Neural cell (in vitro differentiated cells): ENCODE data around the gene IRS1. TPM values are rescaled to one million over a fixed set of nuclear protein-coding genes. Genes with fewer than 3 reads are reported as not detected.

Experiments used
- H2AFZ ChIP-seq: fragments of 200-600, 300-800 bp; sonication (generic), shearing (Covaris generic); 2 replicates; pipeline ENCODE4 v1.6.0; 2014; ENCODE audit warnings: low read depth, mild to moderate bottlenecking, antibody characterized with exemption, low read length, moderate library complexity
- H3F3A ChIP-seq: fragments of 200-600 bp; shearing (Covaris generic); 2 replicates; pipeline ENCODE4 v1.6.1; 2016; ENCODE audit warnings: mild to moderate bottlenecking, moderate library complexity, mixed read lengths, antibody characterized with exemption, low read length; ENCODE audit not compliant: insufficient read depth, poor library complexity, severe bottlenecking
- H3K27ac ChIP-seq: fragments of 200-600, 300-800 bp; sonication (generic), shearing (Covaris generic); 2 replicates; pipeline ENCODE4 v1.5.1; 2014; ENCODE audit warnings: mild to moderate bottlenecking, low read length, moderate library complexity
- H3K27me3 ChIP-seq: fragments of 300-800, 200-600 bp; sonication (generic), shearing (Covaris generic); 2 replicates; pipeline ENCODE4 v1.6.0; 2014; ENCODE audit warnings: mild to moderate bottlenecking, low read depth, low read length, moderate library complexity; ENCODE audit not compliant: insufficient read depth
- H3K36me3 ChIP-seq: fragments of 300-800, 200-600 bp; sonication (generic), shearing (Covaris generic); 2 replicates; pipeline ENCODE4 v1.5.1; 2014; ENCODE audit warnings: mild to moderate bottlenecking, antibody characterized with exemption, low read length, moderate library complexity; ENCODE audit not compliant: insufficient read depth
- H3K4me2 ChIP-seq: fragments of 300-800, 200-600 bp; sonication (generic), shearing (Covaris generic); 2 replicates; pipeline ENCODE4 v1.6.0; 2014; ENCODE audit warnings: mild to moderate bottlenecking, low read length
- H3K4me3 ChIP-seq: fragments of 300-800, 200-600 bp; sonication (generic), shearing (Covaris generic); 2 replicates; pipeline ENCODE4 v1.5.1; 2014; ENCODE audit warnings: mild to moderate bottlenecking, low read length, moderate library complexity
- H3K79me2 ChIP-seq: fragments of 200-600 bp; shearing (Covaris generic); replicated peaks from 2 replicates; pipeline ENCODE4 v1.6.0; 2014; ENCODE audit warnings: mild to moderate bottlenecking, low read length, moderate library complexity; ENCODE audit not compliant: insufficient read depth
- H3K9ac ChIP-seq: fragments of 300-800, 200-600 bp; sonication (generic), shearing (Covaris generic); 2 replicates; pipeline ENCODE4 v1.6.1; 2016; ENCODE audit warnings: mild to moderate bottlenecking, low read length, mixed read lengths
- H3K9me2 ChIP-seq: fragments of 200-600 bp; shearing (Covaris generic); 2 replicates; pipeline ENCODE4 v1.6.1; 2016; ENCODE audit warnings: mild to moderate bottlenecking, low read length, mixed read lengths; ENCODE audit not compliant: insufficient read depth
- H3K9me3 ChIP-seq: fragments of 200-600, 300-800 bp; sonication (generic), shearing (Covaris generic); 2 replicates; pipeline ENCODE4 v1.6.1; 2016; ENCODE audit warnings: mild to moderate bottlenecking, mixed run types, low read length, moderate library complexity, mixed read lengths
- H4K20me1 ChIP-seq: fragments of 200-600 bp; shearing (Covaris generic); 2 replicates; pipeline ENCODE4 v1.6.1; 2016; ENCODE audit warnings: mild to moderate bottlenecking, mixed run types; ENCODE audit not compliant: insufficient read depth
- EP300 ChIP-seq: fragments of 450-650 bp; conservative IDR thresholded peaks from 2 replicates; pipeline ENCODE4 v1.6.1; 2014; ENCODE audit warnings: antibody characterized with exemption, mild to moderate bottlenecking, moderate library complexity; ENCODE audit not compliant: poor library complexity, severe bottlenecking
- EZH2 ChIP-seq: fragments of 200-600, 300-800 bp; shearing (Covaris generic), sonication (generic); IDR thresholded peaks from 2 replicates; pipeline ENCODE4 v1.6.1; 2014; ENCODE audit warnings: antibody characterized with exemption, low read length, borderline replicate concordance, mild to moderate bottlenecking; ENCODE audit not compliant: insufficient read depth, poor library complexity, severe bottlenecking
- MXI1 ChIP-seq: fragments of 450-650 bp; conservative IDR thresholded peaks from 2 replicates; pipeline ENCODE4 v1.6.1; 2014; ENCODE audit warnings: antibody characterized with exemption, mild to moderate bottlenecking; ENCODE audit not compliant: poor library complexity, severe bottlenecking
- POLR2AphosphoS5 ChIP-seq: IDR thresholded peaks from 2 replicates; pipeline ENCODE4 v1.6.1; 2012
- RAD21 ChIP-seq: fragments of 450-650 bp; conservative IDR thresholded peaks from 2 replicates; pipeline ENCODE4 v1.6.1; 2014; ENCODE audit warnings: antibody characterized with exemption, mild to moderate bottlenecking, moderate library complexity
- SMC3 ChIP-seq: fragments of 450-650 bp; conservative IDR thresholded peaks from 2 replicates; pipeline ENCODE4 v1.6.1; 2014; ENCODE audit warnings: antibody characterized with exemption, mild to moderate bottlenecking, moderate library complexity; ENCODE audit not compliant: poor library complexity
- TAF1 ChIP-seq: IDR thresholded peaks from 2 replicates; pipeline ENCODE4 v1.6.1; 2012; ENCODE audit warnings: low read depth
- polyA plus RNA-seq: library from polyadenylated mRNA; depleted of rRNA; stranded (reverse); fragments of >200 nt; gene quantifications from 2 replicates; pipeline ENCODE4 v1.2.3, GENCODE V29; 2014
- TF ChIP-seq, protein P1 (sequence below): IDR thresholded peaks from 2 replicates; pipeline ENCODE4 v1.6.1; 2012; ENCODE audit warnings: borderline replicate concordance
- TF ChIP-seq, protein P2 (sequence below): fragments of 450-650 bp; IDR thresholded peaks from 2 replicates; pipeline ENCODE4 v1.5.1; 2014; ENCODE audit warnings: antibody characterized with exemption, mild to moderate bottlenecking, moderate library complexity; ENCODE audit not compliant: poor library complexity, severe bottlenecking

IRS1 gene
- polyA plus RNA-seq, 1 donor from 2014 or later, result 7.2 TPM

DNA sequence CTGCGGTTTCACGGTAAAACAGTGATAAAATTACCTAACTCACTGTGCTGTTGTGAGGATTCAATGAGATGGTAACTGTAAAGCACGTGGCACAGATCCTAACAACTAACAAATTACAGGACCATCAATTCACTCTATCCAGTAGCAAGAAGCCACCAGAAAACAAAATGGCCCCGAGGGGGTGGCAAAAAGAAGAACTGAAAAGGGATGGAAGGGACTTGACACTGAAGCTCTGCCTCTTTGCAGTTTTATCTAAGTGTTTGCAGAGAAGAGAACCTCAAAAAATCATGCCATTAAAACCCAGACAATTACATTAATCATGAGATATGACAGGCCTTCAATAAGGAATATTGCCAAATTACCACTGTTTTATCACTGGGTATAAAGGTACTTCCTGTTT lies 46.7 kb downstream of the IRS1 start:
- no peak overlapping the region for H3K4me2 ChIP-seq
- H3F3A ChIP-seq, result no peaks in the 10 kb centered on the region
- no peaks in the 10 kb centered on the region for H3K9me2 ChIP-seq
- no peak overlapping the region for H3K4me3 ChIP-seq
- TF ChIP-seq, protein P1, sequence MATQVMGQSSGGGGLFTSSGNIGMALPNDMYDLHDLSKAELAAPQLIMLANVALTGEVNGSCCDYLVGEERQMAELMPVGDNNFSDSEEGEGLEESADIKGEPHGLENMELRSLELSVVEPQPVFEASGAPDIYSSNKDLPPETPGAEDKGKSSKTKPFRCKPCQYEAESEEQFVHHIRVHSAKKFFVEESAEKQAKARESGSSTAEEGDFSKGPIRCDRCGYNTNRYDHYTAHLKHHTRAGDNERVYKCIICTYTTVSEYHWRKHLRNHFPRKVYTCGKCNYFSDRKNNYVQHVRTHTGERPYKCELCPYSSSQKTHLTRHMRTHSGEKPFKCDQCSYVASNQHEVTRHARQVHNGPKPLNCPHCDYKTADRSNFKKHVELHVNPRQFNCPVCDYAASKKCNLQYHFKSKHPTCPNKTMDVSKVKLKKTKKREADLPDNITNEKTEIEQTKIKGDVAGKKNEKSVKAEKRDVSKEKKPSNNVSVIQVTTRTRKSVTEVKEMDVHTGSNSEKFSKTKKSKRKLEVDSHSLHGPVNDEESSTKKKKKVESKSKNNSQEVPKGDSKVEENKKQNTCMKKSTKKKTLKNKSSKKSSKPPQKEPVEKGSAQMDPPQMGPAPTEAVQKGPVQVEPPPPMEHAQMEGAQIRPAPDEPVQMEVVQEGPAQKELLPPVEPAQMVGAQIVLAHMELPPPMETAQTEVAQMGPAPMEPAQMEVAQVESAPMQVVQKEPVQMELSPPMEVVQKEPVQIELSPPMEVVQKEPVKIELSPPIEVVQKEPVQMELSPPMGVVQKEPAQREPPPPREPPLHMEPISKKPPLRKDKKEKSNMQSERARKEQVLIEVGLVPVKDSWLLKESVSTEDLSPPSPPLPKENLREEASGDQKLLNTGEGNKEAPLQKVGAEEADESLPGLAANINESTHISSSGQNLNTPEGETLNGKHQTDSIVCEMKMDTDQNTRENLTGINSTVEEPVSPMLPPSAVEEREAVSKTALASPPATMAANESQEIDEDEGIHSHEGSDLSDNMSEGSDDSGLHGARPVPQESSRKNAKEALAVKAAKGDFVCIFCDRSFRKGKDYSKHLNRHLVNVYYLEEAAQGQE, result no peak
- no peak for TF ChIP-seq POLR2AphosphoS5
- no peak for TF ChIP-seq RAD21
- no peak for TF ChIP-seq EZH2
- no peak for TF ChIP-seq SMC3
- TF ChIP-seq TAF1, result no peak
- TF ChIP-seq EP300, result no peak
- TF ChIP-seq, protein P2, sequence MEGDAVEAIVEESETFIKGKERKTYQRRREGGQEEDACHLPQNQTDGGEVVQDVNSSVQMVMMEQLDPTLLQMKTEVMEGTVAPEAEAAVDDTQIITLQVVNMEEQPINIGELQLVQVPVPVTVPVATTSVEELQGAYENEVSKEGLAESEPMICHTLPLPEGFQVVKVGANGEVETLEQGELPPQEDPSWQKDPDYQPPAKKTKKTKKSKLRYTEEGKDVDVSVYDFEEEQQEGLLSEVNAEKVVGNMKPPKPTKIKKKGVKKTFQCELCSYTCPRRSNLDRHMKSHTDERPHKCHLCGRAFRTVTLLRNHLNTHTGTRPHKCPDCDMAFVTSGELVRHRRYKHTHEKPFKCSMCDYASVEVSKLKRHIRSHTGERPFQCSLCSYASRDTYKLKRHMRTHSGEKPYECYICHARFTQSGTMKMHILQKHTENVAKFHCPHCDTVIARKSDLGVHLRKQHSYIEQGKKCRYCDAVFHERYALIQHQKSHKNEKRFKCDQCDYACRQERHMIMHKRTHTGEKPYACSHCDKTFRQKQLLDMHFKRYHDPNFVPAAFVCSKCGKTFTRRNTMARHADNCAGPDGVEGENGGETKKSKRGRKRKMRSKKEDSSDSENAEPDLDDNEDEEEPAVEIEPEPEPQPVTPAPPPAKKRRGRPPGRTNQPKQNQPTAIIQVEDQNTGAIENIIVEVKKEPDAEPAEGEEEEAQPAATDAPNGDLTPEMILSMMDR, result no peak
- TF ChIP-seq MXI1, result no peak
- no peaks in the 10 kb centered on the region for H3K36me3 ChIP-seq
- H2AFZ ChIP-seq, result no peak overlapping the region
- H3K79me2 ChIP-seq, result peaks cover 26% of the 10 kb centered on the region
- H3K27me3 ChIP-seq, result no peaks in the 10 kb centered on the region
- no peak overlapping the region for H3K27ac ChIP-seq
- no peak overlapping the region for H3K9ac ChIP-seq
- no peaks in the 10 kb centered on the region for H4K20me1 ChIP-seq
- H3K9me3 ChIP-seq, result no peaks in the 10 kb centered on the region

DNA sequence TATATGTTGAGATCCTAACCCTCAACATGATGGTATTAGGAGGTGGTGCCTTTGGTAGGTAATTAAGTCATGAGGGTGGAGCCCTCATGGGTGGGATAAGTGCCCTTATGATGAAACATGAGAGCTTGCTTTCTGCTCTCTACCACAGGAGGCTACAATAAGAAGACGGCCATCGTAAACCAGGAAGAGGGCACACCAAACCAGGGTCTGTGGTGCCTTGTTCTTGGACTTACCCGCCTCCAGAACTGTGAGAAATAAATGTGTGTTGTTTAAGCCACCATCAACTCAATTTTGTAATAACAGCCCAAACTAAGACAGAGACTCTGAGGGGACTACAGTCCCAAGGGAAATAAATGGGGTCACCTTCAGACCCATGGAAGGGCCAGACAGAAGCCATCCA lies 52.3 kb downstream of the IRS1 start:
- Histone ChIP-seq H3K4me2 (no peak overlapping the region), H4K20me1 (no peaks in the 10 kb centered on the region), H3K79me2 (peaks cover 8% of the 10 kb centered on the region)

More for the DNA sequence above, 52.3 kb downstream of the IRS1 start:
- no peak overlapping the region for H3K4me3 ChIP-seq
- no peaks in the 10 kb centered on the region for H3F3A ChIP-seq
- no peaks in the 10 kb centered on the region for H3K27me3 ChIP-seq
- H3K9me3 ChIP-seq, result no peaks in the 10 kb centered on the region
- no peak overlapping the region for H3K27ac ChIP-seq
- no peak overlapping the region for H3K9ac ChIP-seq
- H2AFZ ChIP-seq, result no peak overlapping the region
- no peak for TF ChIP-seq MXI1
- no peaks in the 10 kb centered on the region for H3K36me3 ChIP-seq
- no peaks in the 10 kb centered on the region for H3K9me2 ChIP-seq
